WERI-Rb-1 (cell line): ENCODE measurements around the gene SNCB.

ENCODE experiments used
- DNase-seq: peaks from one replicate; pipeline ENCODE4 v3.0.0-alpha.2; 2020
- H3K27ac ChIP-seq: fragments of 250-450 bp; sonication (Bioruptor Pico); 2 replicates; pipeline ENCODE4 v1.5.1; 2020; ENCODE audit warnings: mild to moderate bottlenecking, moderate library complexity
- H3K27me3 ChIP-seq: fragments of 250-450 bp; sonication (Bioruptor Pico); 2 replicates; pipeline ENCODE4 v1.5.1; 2021; ENCODE audit warnings: mild to moderate bottlenecking, low read depth, moderate library complexity; ENCODE audit not compliant: insufficient read depth, severe bottlenecking
- H3K36me3 ChIP-seq: fragments of 250-450 bp; sonication (Bioruptor Pico); 2 replicates; pipeline ENCODE4 v1.5.1; 2020; ENCODE audit warnings: mild to moderate bottlenecking, moderate library complexity
- H3K4me3 ChIP-seq: 2 replicates; pipeline ENCODE4 v1.5.1; 2011; ENCODE audit warnings: low read depth, mild to moderate bottlenecking, control low read depth, low read length
- H3K9me3 ChIP-seq: fragments of 250-450 bp; sonication (Bioruptor Pico); 2 replicates; pipeline ENCODE4 v1.5.1; 2021; ENCODE audit warnings: mild to moderate bottlenecking, moderate library complexity; ENCODE audit not compliant: severe bottlenecking
- CTCF ChIP-seq: IDR thresholded peaks from 2 replicates; pipeline ENCODE4 v1.5.1; 2011; ENCODE audit warnings: low read depth, mild to moderate bottlenecking, control low read depth, inconsistent platforms, low read length

Gene SNCB

GRCh38 chr5:176581361-176581760 is 49.0 kb downstream of the SNCB start:
- no peak for DNase-seq
- H3K27ac ChIP-seq, result no peak overlapping the region
- H3K9me3 ChIP-seq, result peaks cover 6% of the 10 kb centered on the region
- no peak for TF ChIP-seq CTCF
- no peaks in the 10 kb centered on the region for H3K36me3 ChIP-seq
- H3K27me3 ChIP-seq, result no peaks in the 10 kb centered on the region
- H3K4me3 ChIP-seq, result no peak overlapping the region

- H3K36me3 ChIP-seq, result no peaks in the 10 kb centered on the region
- H3K9me3 ChIP-seq, result no peaks in the 10 kb centered on the region
- TF ChIP-seq CTCF, result no peak
- H3K4me3 ChIP-seq, result no peak overlapping the region
- H3K27me3 ChIP-seq, result no peaks in the 10 kb centered on the region
- no peak for DNase-seq
- H3K27ac ChIP-seq, result no peak overlapping the region
These were observed 51.0 kb downstream of the SNCB start for GRCh38 chr5:176579323-176579722.

GRCh38 chr5:176578391-176578808 is 51.9 kb downstream of the SNCB start:
- Histone ChIP-seq H3K27ac (no peak overlapping the region), H3K27me3 (no peaks in the 10 kb centered on the region), H3K9me3 (no peaks in the 10 kb centered on the region), H3K4me3 (no peak overlapping the region), H3K36me3 (no peaks in the 10 kb centered on the region)
- DNase-seq, result peak; percentile 92
- TF ChIP-seq CTCF, result peak; percentile 95

- Histone ChIP-seq H3K27ac (no peak overlapping the region; the same call in 1 of the 2 replicates), H3K4me3 (no peak overlapping the region), H3K27me3 (no peaks in the 10 kb centered on the region), H3K36me3 (no peaks in the 10 kb centered on the region), H3K9me3 (no peaks in the 10 kb centered on the region)
- TF ChIP-seq CTCF, result no peak
- no peak for DNase-seq
These were observed 52.8 kb downstream of the SNCB start for GRCh38 chr5:176577312-176578176.

GRCh38 chr5:176575488-176576422 is 54.6 kb downstream of the SNCB start:
- Histone ChIP-seq H3K27ac (no peak overlapping the region), H3K9me3 (no peaks in the 10 kb centered on the region), H3K27me3 (no peaks in the 10 kb centered on the region), H3K36me3 (no peaks in the 10 kb centered on the region), H3K4me3 (no peak overlapping the region)
- DNase-seq, result no peak
- no peak for TF ChIP-seq CTCF
